Pancreas (tissue), 10 donors: ENCODE measurements around the gene ZBTB7C. TPM values are rescaled to one million over a fixed set of nuclear protein-coding genes. Genes with fewer than 3 reads are reported as not detected.

Experiments
- ATAC-seq, 4 donors: fragments of 200-7000 bp; cut with Tn5 transposase; one replicate each; pipeline versions ENCODE4 v1.8.0 to v1.9.1; 2020; ENCODE audit warnings: mild to moderate bottlenecking in 4 of 4, moderate library complexity in 4 of 4
- DNase-seq, 6 donors: peaks; one replicate each; pipeline ENCODE4 v3.0.0-alpha.2; 2020
- FAIRE-seq: peaks from 2 replicates; lab custom pipeline; 2012; peaks lifted over from hg19 to GRCh38; lab: Jason Lieb, UNC
- H3K27ac ChIP-seq, 4 donors: fragments of 200-600 bp; sonication (generic); 1 replicate in 3 of 4; 2 replicates in 1 of 4; pipeline versions ENCODE4 v1.5.0 to v1.8.0; 2020
- H3K27me3 ChIP-seq, 4 donors: fragments of 200-600 bp; one replicate each; pipeline ENCODE4 v1.8.0; 2021
- H3K36me3 ChIP-seq, 3 donors: fragments of 200-600 bp; sonication (generic) in 1 of 3; one replicate each; pipeline versions ENCODE4 v1.5.0 to v1.8.0; 2020 to 2021
- H3K4me1 ChIP-seq, 3 donors: fragments of 200-600 bp; one replicate each; pipeline ENCODE4 v1.8.0; 2021
- H3K4me3 ChIP-seq, 4 donors: fragments of 200-600 bp; sonication (generic) in 2 of 4; one replicate each; pipeline versions ENCODE4 v1.5.0 to v1.8.0; 2020 to 2021
- H3K9me3 ChIP-seq, 4 donors: fragments of 200-600 bp; one replicate each; pipeline ENCODE4 v1.8.0; 2021
- WGBS, 2 donors: extraction: QIAGEN DNeasy Blood & Tissue Kit; methylation state at CpG; one replicate each; pipeline ENCODE4 v1.1.7; 2013; 5-methylcytosine and 5-hydroxymethylcytosine counted together
- intact Hi-C, 3 donors: fragments of 100-400 bp; cut with DNase I; formaldehyde crosslinking; loops; one replicate each; pipeline versions ENCODE4 v1.11.1 to v1.14.2; 2022
- polyA plus RNA-seq, 2 donors: library from polyadenylated mRNA; stranded (reverse); fragments of 200-250 nt; gene quantifications; one replicate each; pipeline ENCODE4 v1.2.3, GENCODE V29; 2013
- total RNA-seq, 6 donors: library from RNA; stranded (reverse); fragmentation: NEBNext Ultra II Directional in 4 of 6; extraction: Animal tissue kit (Norgen Biotek cat#: 25700) in 4 of 6; gene quantifications; one replicate each; pipeline versions ENCODE4 v1.2.1 to v1.2.4, GENCODE V29; 2021 to 2023
- TF ChIP-seq, protein P1 (sequence below), 4 donors: fragments of 200-600 bp; sonication (generic) in 3 of 4; IDR thresholded peaks; one replicate each; pipeline versions ENCODE4 v1.5.0 to v1.8.0; 2021; ENCODE audit warnings: antibody characterized with exemption in 4 of 4
- donor health status: healthy with polysubstance abuse.
- donor health status: DM: no; HTN: no; CAD: no; lungs with moderate emphysema.
- donor health status: DM: no; HTN: no; CAD: no.
- donor health status: control.
- donor health status: control.
- donor health status: Bipolar disorder and iron deficiency.
- donor health status: DM: yes; HTN: yes; CAD: no.
- donor health status: DM: no; HTN: no; CAD: no.
- donor health status: DM: no; HTN: no; CAD: no.
- donor health status: DM: yes; HTN: yes; CAD: no.

Gene ZBTB7C
- total and polyA plus RNA-seq, 8 donors, result 0.35 to 1.7 (median 0.91) TPM

DNA sequence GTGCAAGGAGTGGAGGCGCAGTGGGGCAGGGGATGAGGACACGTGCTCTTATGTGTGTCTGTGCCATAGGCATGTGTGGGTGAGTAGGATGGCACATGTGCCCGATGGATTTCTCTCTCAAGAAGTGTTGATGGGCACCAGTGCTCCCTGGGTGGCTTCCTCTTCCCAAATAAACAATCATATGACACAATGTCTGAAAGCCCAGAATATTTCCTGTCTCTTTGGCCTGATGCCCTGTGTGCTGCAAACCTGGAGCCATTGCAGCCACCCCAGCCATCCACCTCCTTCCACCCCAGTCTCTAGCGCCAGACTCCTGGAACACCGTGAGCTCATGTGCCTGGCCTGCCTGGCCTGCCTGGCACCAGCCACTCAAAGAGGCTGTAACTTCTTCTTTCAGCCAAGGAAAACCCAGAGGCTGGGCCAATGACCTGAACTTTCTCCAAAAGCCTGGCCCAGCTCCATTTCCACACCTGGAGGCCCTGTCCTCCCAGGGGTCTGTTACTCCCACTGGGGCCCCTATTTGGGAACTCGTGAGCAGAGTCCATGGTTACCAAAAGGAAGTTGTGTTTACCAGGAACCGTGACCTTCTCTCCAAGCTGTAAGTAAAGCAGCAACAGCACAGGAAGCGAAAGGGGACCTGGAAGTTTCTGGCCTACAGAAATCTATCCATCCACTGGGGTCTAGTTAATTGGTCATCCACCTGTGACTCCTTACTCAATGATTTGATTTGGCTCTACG lies 9.5 kb upstream of the ZBTB7C start:
- DNase-seq (no peak), ATAC-seq (no peak), FAIRE-seq (no peak)
- H3K4me1 ChIP-seq, result no peaks in the 10 kb centered on the region
- intact Hi-C loops, result no loop called here
- no peaks in the 10 kb centered on the region for H3K36me3 ChIP-seq
- WGBS, 2 donors, result 73 to 74% methylated on average over 9 of the region's 9 CpGs
- H3K27ac ChIP-seq, result no peak overlapping the region
- TF ChIP-seq, protein P1, sequence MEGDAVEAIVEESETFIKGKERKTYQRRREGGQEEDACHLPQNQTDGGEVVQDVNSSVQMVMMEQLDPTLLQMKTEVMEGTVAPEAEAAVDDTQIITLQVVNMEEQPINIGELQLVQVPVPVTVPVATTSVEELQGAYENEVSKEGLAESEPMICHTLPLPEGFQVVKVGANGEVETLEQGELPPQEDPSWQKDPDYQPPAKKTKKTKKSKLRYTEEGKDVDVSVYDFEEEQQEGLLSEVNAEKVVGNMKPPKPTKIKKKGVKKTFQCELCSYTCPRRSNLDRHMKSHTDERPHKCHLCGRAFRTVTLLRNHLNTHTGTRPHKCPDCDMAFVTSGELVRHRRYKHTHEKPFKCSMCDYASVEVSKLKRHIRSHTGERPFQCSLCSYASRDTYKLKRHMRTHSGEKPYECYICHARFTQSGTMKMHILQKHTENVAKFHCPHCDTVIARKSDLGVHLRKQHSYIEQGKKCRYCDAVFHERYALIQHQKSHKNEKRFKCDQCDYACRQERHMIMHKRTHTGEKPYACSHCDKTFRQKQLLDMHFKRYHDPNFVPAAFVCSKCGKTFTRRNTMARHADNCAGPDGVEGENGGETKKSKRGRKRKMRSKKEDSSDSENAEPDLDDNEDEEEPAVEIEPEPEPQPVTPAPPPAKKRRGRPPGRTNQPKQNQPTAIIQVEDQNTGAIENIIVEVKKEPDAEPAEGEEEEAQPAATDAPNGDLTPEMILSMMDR (IDR thresholded peaks at IDR 0.05), result no peak
- H3K9me3 ChIP-seq, result no peaks in the 10 kb centered on the region
- no peaks in the 10 kb centered on the region for H3K27me3 ChIP-seq
- H3K4me3 ChIP-seq, result no peak overlapping the region

DNA sequence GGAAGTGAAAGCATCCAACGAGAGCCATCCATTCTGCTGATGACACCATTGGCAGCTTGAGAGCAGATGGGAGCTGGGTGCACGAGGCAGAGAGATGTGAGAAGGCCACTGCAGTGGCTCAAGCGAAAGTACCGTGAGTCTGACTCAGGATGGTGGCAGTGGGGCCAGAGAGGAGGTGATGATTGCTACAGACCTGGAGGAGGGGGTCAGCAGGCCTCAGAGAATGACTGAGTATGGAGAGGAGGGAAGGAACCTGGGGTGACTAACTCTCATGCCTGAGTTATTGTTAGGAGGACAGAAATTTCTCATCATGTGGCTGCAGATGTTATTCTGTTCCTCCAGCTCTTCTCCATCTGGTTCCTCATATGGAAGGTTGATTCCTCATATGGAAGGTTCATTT lies 8.8 kb upstream of the ZBTB7C start:
- no peaks in the 10 kb centered on the region for H3K27me3 ChIP-seq
- FAIRE-seq, result no peak
- 77 to 90% methylated on average over 4 of the region's 4 CpGs for WGBS, 2 donors
- ATAC-seq, result no peak
- DNase-seq, result no peak
- H3K4me3 ChIP-seq, result no peak overlapping the region
- TF ChIP-seq, protein P1 (IDR thresholded peaks at IDR 0.05), result no peak
- no peak overlapping the region for H3K27ac ChIP-seq
- intact Hi-C loops, result no loop called here
- H3K9me3 ChIP-seq, result no peaks in the 10 kb centered on the region
- no peaks in the 10 kb centered on the region for H3K36me3 ChIP-seq
- H3K4me1 ChIP-seq, result no peaks in the 10 kb centered on the region

DNA sequence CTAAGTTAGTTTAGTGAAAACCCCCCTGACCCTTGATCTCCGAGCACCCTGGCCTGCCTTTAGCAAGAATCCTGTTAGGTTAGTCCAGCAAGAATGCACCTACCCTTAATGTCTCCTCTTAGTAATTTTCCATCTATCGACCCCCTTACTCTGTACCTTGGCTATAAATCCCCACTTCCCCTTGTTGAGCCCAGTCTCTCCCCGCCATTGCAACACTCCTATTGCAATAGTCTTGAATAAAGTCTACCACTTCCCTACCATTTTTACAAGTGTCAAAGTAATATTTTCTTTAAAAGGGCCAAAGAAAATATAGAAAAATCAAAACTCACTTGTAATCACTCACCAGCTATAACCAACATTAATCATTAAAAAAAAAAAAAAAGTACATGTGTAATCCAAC lies 4.2 kb upstream of the ZBTB7C start:
- DNase-seq, result no peak
- no peaks in the 10 kb centered on the region for H3K9me3 ChIP-seq
- no peak overlapping the region for H3K4me3 ChIP-seq
- no peak for FAIRE-seq
- 78 to 88% methylated on average over 3 of the region's 3 CpGs for WGBS, 2 donors
- H3K4me1 ChIP-seq, result peaks cover 0 to 4% (median 2%) of the 10 kb centered on the region in 3 donors
- intact Hi-C loops, result no loop called here
- H3K36me3 ChIP-seq, result no peaks in the 10 kb centered on the region
- H3K27ac ChIP-seq, result no peak overlapping the region
- peaks cover 0 to 11% (median 0%) of the 10 kb centered on the region in 4 donors for H3K27me3 ChIP-seq
- no peak for ATAC-seq
- TF ChIP-seq, protein P1 (IDR thresholded peaks at IDR 0.05), result no peak

DNA sequence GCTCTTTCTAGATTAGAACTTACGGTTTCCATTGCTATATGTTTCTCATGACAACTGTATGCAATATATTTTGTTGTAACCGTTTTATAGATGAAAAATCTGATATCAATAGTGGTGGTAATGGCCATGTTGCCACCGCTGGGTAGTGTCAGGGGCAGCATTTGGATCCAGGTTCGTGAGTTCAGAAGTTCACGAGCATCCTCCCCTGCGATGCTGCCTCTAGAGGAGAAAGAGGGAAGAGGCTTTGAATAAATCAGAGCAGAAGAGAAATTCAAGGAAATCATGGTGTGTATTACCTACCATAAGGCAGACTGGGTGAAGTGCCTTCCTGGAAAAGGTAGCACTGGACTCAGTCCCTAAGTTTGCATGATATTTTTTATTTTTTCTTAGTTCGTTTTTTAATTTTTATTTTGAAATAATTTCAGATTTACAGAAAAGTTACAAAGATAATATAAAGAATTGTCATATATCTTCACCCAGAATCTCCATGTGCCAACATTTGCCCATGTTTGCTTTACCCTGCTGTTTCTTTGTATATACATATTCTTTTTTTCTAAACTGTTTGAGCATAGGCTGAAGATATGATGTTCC lies 3.3 kb upstream of the ZBTB7C start:
- intact Hi-C loops, result no loop called here
- H3K9me3 ChIP-seq, result no peaks in the 10 kb centered on the region
- ATAC-seq, result peak in 2 of 4 donors; percentile 19 to 22
- peaks cover 0 to 4% (median 4%) of the 10 kb centered on the region in 3 donors for H3K4me1 ChIP-seq
- WGBS, 2 donors, result 10 to 13% methylated on average over 7 of the region's 7 CpGs
- TF ChIP-seq, protein P1 (IDR thresholded peaks at IDR 0.05), result peak; percentile 32 to 47 (median 45)
- no peaks in the 10 kb centered on the region for H3K36me3 ChIP-seq
- FAIRE-seq, result no peak
- H3K27me3 ChIP-seq, result peaks cover 0 to 20% (median 0%) of the 10 kb centered on the region in 4 donors
- H3K27ac ChIP-seq, result no peak overlapping the region
- peak in 2 of 6 donors; percentile 16 to 28 for DNase-seq
- H3K4me3 ChIP-seq, result no peak overlapping the region
